Neural cell (in vitro differentiated cells): Measurements from ENCODE around the gene IP6K3. TPM values are rescaled to one million over a fixed set of nuclear protein-coding genes. Genes with fewer than 3 reads are reported as not detected.

Experiments used
- H2AFZ ChIP-seq: fragments of 200-600, 300-800 bp; sonication (generic), shearing (Covaris generic); 2 replicates; pipeline ENCODE4 v1.6.0; 2014; ENCODE audit warnings: low read depth, mild to moderate bottlenecking, antibody characterized with exemption, low read length, moderate library complexity
- H3F3A ChIP-seq: fragments of 200-600 bp; shearing (Covaris generic); 2 replicates; pipeline ENCODE4 v1.6.1; 2016; ENCODE audit warnings: mild to moderate bottlenecking, moderate library complexity, mixed read lengths, antibody characterized with exemption, low read length; ENCODE audit not compliant: insufficient read depth, poor library complexity, severe bottlenecking
- H3K27ac ChIP-seq: fragments of 200-600, 300-800 bp; sonication (generic), shearing (Covaris generic); 2 replicates; pipeline ENCODE4 v1.5.1; 2014; ENCODE audit warnings: mild to moderate bottlenecking, low read length, moderate library complexity
- H3K27me3 ChIP-seq: fragments of 300-800, 200-600 bp; sonication (generic), shearing (Covaris generic); 2 replicates; pipeline ENCODE4 v1.6.0; 2014; ENCODE audit warnings: mild to moderate bottlenecking, low read depth, low read length, moderate library complexity; ENCODE audit not compliant: insufficient read depth
- H3K36me3 ChIP-seq: fragments of 300-800, 200-600 bp; sonication (generic), shearing (Covaris generic); 2 replicates; pipeline ENCODE4 v1.5.1; 2014; ENCODE audit warnings: mild to moderate bottlenecking, antibody characterized with exemption, low read length, moderate library complexity; ENCODE audit not compliant: insufficient read depth
- H3K4me2 ChIP-seq: fragments of 300-800, 200-600 bp; sonication (generic), shearing (Covaris generic); 2 replicates; pipeline ENCODE4 v1.6.0; 2014; ENCODE audit warnings: mild to moderate bottlenecking, low read length
- H3K4me3 ChIP-seq: fragments of 300-800, 200-600 bp; sonication (generic), shearing (Covaris generic); 2 replicates; pipeline ENCODE4 v1.5.1; 2014; ENCODE audit warnings: mild to moderate bottlenecking, low read length, moderate library complexity
- H3K79me2 ChIP-seq: fragments of 200-600 bp; shearing (Covaris generic); replicated peaks from 2 replicates; pipeline ENCODE4 v1.6.0; 2014; ENCODE audit warnings: mild to moderate bottlenecking, low read length, moderate library complexity; ENCODE audit not compliant: insufficient read depth
- H3K9ac ChIP-seq: fragments of 300-800, 200-600 bp; sonication (generic), shearing (Covaris generic); 2 replicates; pipeline ENCODE4 v1.6.1; 2016; ENCODE audit warnings: mild to moderate bottlenecking, low read length, mixed read lengths
- H3K9me2 ChIP-seq: fragments of 200-600 bp; shearing (Covaris generic); 2 replicates; pipeline ENCODE4 v1.6.1; 2016; ENCODE audit warnings: mild to moderate bottlenecking, low read length, mixed read lengths; ENCODE audit not compliant: insufficient read depth
- H3K9me3 ChIP-seq: fragments of 200-600, 300-800 bp; sonication (generic), shearing (Covaris generic); 2 replicates; pipeline ENCODE4 v1.6.1; 2016; ENCODE audit warnings: mild to moderate bottlenecking, mixed run types, low read length, moderate library complexity, mixed read lengths
- H4K20me1 ChIP-seq: fragments of 200-600 bp; shearing (Covaris generic); 2 replicates; pipeline ENCODE4 v1.6.1; 2016; ENCODE audit warnings: mild to moderate bottlenecking, mixed run types; ENCODE audit not compliant: insufficient read depth
- CTCF ChIP-seq: fragments of 450-650 bp; IDR thresholded peaks from 2 replicates; pipeline ENCODE4 v1.5.1; 2014; ENCODE audit warnings: antibody characterized with exemption, mild to moderate bottlenecking, moderate library complexity; ENCODE audit not compliant: poor library complexity, severe bottlenecking
- EP300 ChIP-seq: fragments of 450-650 bp; conservative IDR thresholded peaks from 2 replicates; pipeline ENCODE4 v1.6.1; 2014; ENCODE audit warnings: antibody characterized with exemption, mild to moderate bottlenecking, moderate library complexity; ENCODE audit not compliant: poor library complexity, severe bottlenecking
- EZH2 ChIP-seq: fragments of 200-600, 300-800 bp; shearing (Covaris generic), sonication (generic); IDR thresholded peaks from 2 replicates; pipeline ENCODE4 v1.6.1; 2014; ENCODE audit warnings: antibody characterized with exemption, low read length, borderline replicate concordance, mild to moderate bottlenecking; ENCODE audit not compliant: insufficient read depth, poor library complexity, severe bottlenecking
- MXI1 ChIP-seq: fragments of 450-650 bp; conservative IDR thresholded peaks from 2 replicates; pipeline ENCODE4 v1.6.1; 2014; ENCODE audit warnings: antibody characterized with exemption, mild to moderate bottlenecking; ENCODE audit not compliant: poor library complexity, severe bottlenecking
- POLR2AphosphoS5 ChIP-seq: IDR thresholded peaks from 2 replicates; pipeline ENCODE4 v1.6.1; 2012
- RAD21 ChIP-seq: fragments of 450-650 bp; conservative IDR thresholded peaks from 2 replicates; pipeline ENCODE4 v1.6.1; 2014; ENCODE audit warnings: antibody characterized with exemption, mild to moderate bottlenecking, moderate library complexity
- REST ChIP-seq: IDR thresholded peaks from 2 replicates; pipeline ENCODE4 v1.6.1; 2012; ENCODE audit warnings: borderline replicate concordance
- SMC3 ChIP-seq: fragments of 450-650 bp; conservative IDR thresholded peaks from 2 replicates; pipeline ENCODE4 v1.6.1; 2014; ENCODE audit warnings: antibody characterized with exemption, mild to moderate bottlenecking, moderate library complexity; ENCODE audit not compliant: poor library complexity
- TAF1 ChIP-seq: IDR thresholded peaks from 2 replicates; pipeline ENCODE4 v1.6.1; 2012; ENCODE audit warnings: low read depth
- polyA plus RNA-seq: library from polyadenylated mRNA; depleted of rRNA; stranded (reverse); fragments of >200 nt; gene quantifications from 2 replicates; pipeline ENCODE4 v1.2.3, GENCODE V29; 2014

Gene IP6K3
- polyA plus RNA-seq, 1 donor from 2014 or later, result not detected

- H3K79me2 ChIP-seq, result no peaks in the 10 kb centered on the region
- H3K27ac ChIP-seq, result no peak overlapping the region
- no peak overlapping the region for H2AFZ ChIP-seq
- no peaks in the 10 kb centered on the region for H3K36me3 ChIP-seq
- no peaks in the 10 kb centered on the region for H3F3A ChIP-seq
- H3K4me3 ChIP-seq, result no peak overlapping the region
- H4K20me1 ChIP-seq, result no peaks in the 10 kb centered on the region
- TF ChIP-seq EZH2 (no peak), MXI1 (no peak), EP300 (no peak), SMC3 (no peak), TAF1 (no peak), POLR2AphosphoS5 (no peak), CTCF (no peak), REST (no peak), RAD21 (no peak)
- H3K4me2 ChIP-seq, result no peak overlapping the region
- no peaks in the 10 kb centered on the region for H3K27me3 ChIP-seq
- no peak overlapping the region for H3K9ac ChIP-seq
- no peaks in the 10 kb centered on the region for H3K9me2 ChIP-seq
- H3K9me3 ChIP-seq, result no peaks in the 10 kb centered on the region
These were observed 59.4 kb downstream of the IP6K3 start for GRCh38 chr6:33686981-33687975.

GRCh38 chr6:33686225-33686924, 60.3 kb downstream of the IP6K3 start:
- Histone ChIP-seq H3K9ac (no peak overlapping the region), H3K9me3 (no peaks in the 10 kb centered on the region), H3K4me3 (no peak overlapping the region), H3K36me3 (no peaks in the 10 kb centered on the region), H3K9me2 (no peaks in the 10 kb centered on the region), H4K20me1 (no peaks in the 10 kb centered on the region), H3K27ac (no peak overlapping the region), H3K27me3 (no peaks in the 10 kb centered on the region), H3K79me2 (no peaks in the 10 kb centered on the region), H2AFZ (no peak overlapping the region), H3K4me2 (no peak overlapping the region), H3F3A (no peaks in the 10 kb centered on the region)
- no peak for TF ChIP-seq POLR2AphosphoS5
- TF ChIP-seq EZH2, result no peak
- TF ChIP-seq MXI1, result no peak
- TF ChIP-seq CTCF, result no peak
- TF ChIP-seq TAF1, result no peak
- no peak for TF ChIP-seq EP300
- TF ChIP-seq RAD21, result no peak
- no peak for TF ChIP-seq REST
- no peak for TF ChIP-seq SMC3
